Activated CD4-positive, alpha-beta T cell treated with anti-CD3 and anti-CD28 coated beads, Interleukin-2, amount 10 ng/mL, durations not matched to agents 7 days and 5 days (primary cell): ENCODE results near the gene FAXDC2. TPM values are rescaled to one million over a fixed set of nuclear protein-coding genes. Genes with fewer than 3 reads are reported as not detected.
A peak's percentile ranks its signal among the peaks of the same experiment; 100 is the strongest.

Source experiments
- CTCF ChIA-PET: fragments of 350-600 bp; sonication (Branson Sonifier 250); formaldehyde crosslinking; loops from one replicate; lab custom pipeline; 2021; ENCODE audit warnings: antibody characterized with exemption; lab: Charles Lee
- POLR2A ChIA-PET: fragments of 350-600 bp; sonication (Branson Sonifier 250); formaldehyde crosslinking; loops from one replicate; lab custom pipeline; 2021; ENCODE audit warnings: antibody characterized with exemption; lab: Charles Lee
- DNase-seq: peaks from one replicate; pipeline ENCODE4 v3.0.0-alpha.2; 2020
- H3K27ac Mint-ChIP-seq: one replicate; pipeline ENCODE4 v1.8.0; 2021; ENCODE audit warnings: mild to moderate bottlenecking, moderate library complexity, mixed read lengths
- H3K27me3 Mint-ChIP-seq: one replicate; pipeline ENCODE4 v1.8.0; 2021; ENCODE audit warnings: mixed read lengths
- H3K36me3 Mint-ChIP-seq: one replicate; pipeline ENCODE4 v1.8.0; 2021; ENCODE audit warnings: low read depth, mixed read lengths
- H3K4me1 Mint-ChIP-seq: one replicate; pipeline ENCODE4 v1.8.0; 2021; ENCODE audit warnings: mixed read lengths
- H3K4me3 Mint-ChIP-seq: one replicate; pipeline ENCODE4 v1.8.0; 2021; ENCODE audit warnings: mild to moderate bottlenecking, moderate library complexity, mixed read lengths
- H3K9me3 Mint-ChIP-seq: one replicate; pipeline ENCODE4 v1.8.0; 2021; ENCODE audit warnings: mixed read lengths
- total RNA-seq, 2 experiments: library from RNA; stranded (reverse); gene quantifications; one replicate each; pipeline ENCODE4 v1.2.3, GENCODE V29; 2021

FAXDC2 gene, protein sequence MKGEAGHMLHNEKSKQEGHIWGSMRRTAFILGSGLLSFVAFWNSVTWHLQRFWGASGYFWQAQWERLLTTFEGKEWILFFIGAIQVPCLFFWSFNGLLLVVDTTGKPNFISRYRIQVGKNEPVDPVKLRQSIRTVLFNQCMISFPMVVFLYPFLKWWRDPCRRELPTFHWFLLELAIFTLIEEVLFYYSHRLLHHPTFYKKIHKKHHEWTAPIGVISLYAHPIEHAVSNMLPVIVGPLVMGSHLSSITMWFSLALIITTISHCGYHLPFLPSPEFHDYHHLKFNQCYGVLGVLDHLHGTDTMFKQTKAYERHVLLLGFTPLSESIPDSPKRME
- not detected for total RNA-seq

- Mint-ChIP-seq H3K27ac (peak within 1 kb of the TSS; percentile 27), H3K4me1 (peaks cover 3% of the 10 kb centered on the region), H3K9me3 (no peaks in the 10 kb centered on the region), H3K4me3 (no peak within 1 kb of the TSS), H3K27me3 (no peaks in the 10 kb centered on the region), H3K36me3 (no peaks in the 10 kb centered on the region)
- CTCF ChIA-PET: interaction anchor here (1.7 kb wide), 1 partner anchor 14 kb away, joined by 6 read pairs; no protein-coding TSS in a partner anchor
- POLR2A ChIA-PET: no interaction called here
- no peak for DNase-seq
Observed at GRCh38 chr5:154850255-154851062, at the start of gene FAXDC2. FAXDC2 (minus strand) TSS chr5:154850603; CDS start chr5:154838178, 12,425 bp downstream.

- Mint-ChIP-seq H3K4me1 (no peaks in the 10 kb centered on the region), H3K4me3 (no peak overlapping the region), H3K27ac (no peak overlapping the region), H3K9me3 (no peaks in the 10 kb centered on the region), H3K36me3 (peaks cover 53% of the 10 kb centered on the region), H3K27me3 (no peaks in the 10 kb centered on the region)
- CTCF ChIA-PET: no interaction called here
- POLR2A ChIA-PET: no interaction called here
- no peak for DNase-seq
Observed at GRCh38 chr5:154900066-154900465, 49.7 kb upstream of the FAXDC2 start.

DNA sequence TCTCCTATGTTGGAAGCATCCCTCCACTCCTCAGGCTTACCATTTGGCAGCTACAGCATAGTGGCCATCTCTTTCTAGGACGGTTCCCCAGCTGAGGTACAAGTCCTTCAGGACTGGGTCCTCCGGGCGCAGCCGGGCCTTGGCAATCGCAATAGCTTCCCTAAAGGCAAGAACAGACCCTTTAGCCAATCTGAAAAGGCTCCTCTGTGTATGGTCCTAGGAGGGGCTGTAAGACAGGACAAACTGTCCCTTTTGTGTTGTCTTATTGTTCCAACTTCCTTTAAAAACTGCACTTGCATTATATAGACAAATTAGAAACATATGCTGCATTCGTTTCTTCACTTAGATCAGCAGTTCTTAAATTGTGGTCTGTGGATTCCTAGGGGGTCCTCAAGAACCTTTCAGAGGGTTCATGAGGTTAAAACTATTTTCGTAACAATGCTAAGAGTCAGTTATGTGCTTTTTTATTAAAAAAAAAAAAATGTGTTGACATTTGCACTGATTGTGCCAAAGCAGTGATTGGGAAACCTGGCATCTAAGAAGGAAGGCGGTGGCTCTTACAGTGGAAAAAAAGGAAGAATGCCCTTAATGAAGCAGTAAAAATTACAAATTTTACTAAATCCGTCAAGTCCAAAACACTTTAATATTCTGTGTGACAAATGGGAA lies 48.9 kb upstream of the FAXDC2 start:
- CTCF ChIA-PET: no interaction called here
- Mint-ChIP-seq H3K36me3 (peaks cover 50% of the 10 kb centered on the region), H3K27ac (no peak overlapping the region), H3K4me1 (no peaks in the 10 kb centered on the region), H3K27me3 (no peaks in the 10 kb centered on the region), H3K9me3 (no peaks in the 10 kb centered on the region), H3K4me3 (no peak overlapping the region)
- POLR2A ChIA-PET: no interaction called here
- no peak for DNase-seq

DNA sequence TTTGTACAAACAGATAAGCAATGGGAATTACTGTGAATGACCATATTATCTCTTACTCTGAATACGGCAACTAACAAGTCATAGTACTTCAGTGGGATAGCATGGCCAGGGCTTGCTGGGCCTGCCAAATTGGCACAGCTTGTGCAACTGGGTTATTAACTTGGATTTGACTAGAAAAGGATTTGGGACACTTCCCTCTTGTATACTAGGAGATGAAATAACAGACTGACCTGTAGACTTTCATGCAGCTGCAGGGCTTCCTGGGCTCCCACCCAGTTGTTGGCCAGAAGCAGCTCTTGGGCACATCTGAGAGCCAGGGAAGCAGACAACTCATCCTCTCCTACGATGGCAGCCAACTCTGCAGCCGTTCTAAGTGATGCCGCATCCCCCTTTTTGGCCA lies 47.8 kb upstream of the FAXDC2 start:
- POLR2A ChIA-PET: no interaction called here
- Mint-ChIP-seq H3K9me3 (no peaks in the 10 kb centered on the region), H3K27me3 (no peaks in the 10 kb centered on the region), H3K36me3 (peaks cover 51% of the 10 kb centered on the region), H3K4me3 (no peak overlapping the region), H3K27ac (no peak overlapping the region), H3K4me1 (no peaks in the 10 kb centered on the region)
- CTCF ChIA-PET: interaction anchor here (0.6 kb wide), 1 partner anchor 241 kb away, joined by 3 read pairs; no protein-coding TSS in a partner anchor
- no peak for DNase-seq

DNA sequence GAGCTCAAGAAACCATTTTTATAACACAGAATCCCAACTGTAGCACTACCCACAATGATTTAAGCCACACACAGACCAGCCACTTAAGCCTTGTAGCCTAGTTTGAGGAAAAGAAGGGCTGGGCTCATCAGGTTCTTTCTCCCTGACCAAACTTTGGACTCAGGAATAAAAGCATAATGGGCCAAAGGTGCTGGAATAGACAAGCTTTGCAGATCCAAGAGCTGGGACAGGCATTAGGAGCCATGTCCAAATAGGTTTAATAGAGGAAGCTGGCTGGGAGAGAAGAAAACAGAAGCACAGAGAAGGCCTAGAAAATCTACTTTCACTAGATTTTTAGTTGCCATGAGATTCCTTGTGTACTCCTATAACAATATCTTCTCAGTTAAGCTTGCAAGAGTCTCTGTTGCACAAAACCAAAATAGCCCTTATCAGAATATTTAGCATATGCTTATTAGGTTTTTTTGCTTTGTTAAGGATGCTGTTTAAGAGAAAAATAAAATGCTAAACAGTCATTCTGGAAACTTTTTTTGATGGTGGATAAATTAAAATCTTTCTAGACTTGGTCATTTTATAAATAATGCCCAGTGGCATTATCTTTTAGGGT lies 46.3 kb upstream of the FAXDC2 start:
- CTCF ChIA-PET: interaction anchor here (1.1 kb wide), 1 partner anchor 13 kb away, joined by 3 read pairs; no protein-coding TSS in a partner anchor
- DNase-seq: no peak
- Mint-ChIP-seq H3K4me3 (no peak overlapping the region), H3K27me3 (no peaks in the 10 kb centered on the region), H3K27ac (no peak overlapping the region), H3K4me1 (peaks cover 4% of the 10 kb centered on the region), H3K36me3 (peaks cover 47% of the 10 kb centered on the region), H3K9me3 (no peaks in the 10 kb centered on the region)
- POLR2A ChIA-PET: no interaction called here

GRCh38 chr5:154895606-154896561 lies 45.5 kb upstream of the FAXDC2 start:
- peaks cover 4% of the 10 kb centered on the region for H3K4me1 Mint-ChIP-seq
- POLR2A ChIA-PET: no interaction called here
- H3K36me3 Mint-ChIP-seq: peaks cover 48% of the 10 kb centered on the region
- no peak overlapping the region for H3K27ac Mint-ChIP-seq
- no peak for DNase-seq
- CTCF ChIA-PET: interaction anchor here (1.1 kb wide), 1 partner anchor 12 kb away, joined by 3 read pairs; no protein-coding TSS in a partner anchor
- H3K27me3 Mint-ChIP-seq: no peaks in the 10 kb centered on the region
- no peak overlapping the region for H3K4me3 Mint-ChIP-seq
- no peaks in the 10 kb centered on the region for H3K9me3 Mint-ChIP-seq

GRCh38 chr5:154893381-154893780 lies 43.0 kb upstream of the FAXDC2 start:
- H3K27ac Mint-ChIP-seq: no peak overlapping the region
- ChIA-PET POLR2A (no interaction called here), CTCF (interaction anchor here (0.6 to 2.7 kb wide), 3 partner anchors 10 to 259 kb away, joined by 4 to 8 read pairs (median 4); no protein-coding TSS in a partner anchor)
- no peaks in the 10 kb centered on the region for H3K9me3 Mint-ChIP-seq
- no peak overlapping the region for H3K4me3 Mint-ChIP-seq
- no peaks in the 10 kb centered on the region for H3K27me3 Mint-ChIP-seq
- H3K4me1 Mint-ChIP-seq: peaks cover 4% of the 10 kb centered on the region
- DNase-seq: no peak
- H3K36me3 Mint-ChIP-seq: peaks cover 50% of the 10 kb centered on the region

DNA sequence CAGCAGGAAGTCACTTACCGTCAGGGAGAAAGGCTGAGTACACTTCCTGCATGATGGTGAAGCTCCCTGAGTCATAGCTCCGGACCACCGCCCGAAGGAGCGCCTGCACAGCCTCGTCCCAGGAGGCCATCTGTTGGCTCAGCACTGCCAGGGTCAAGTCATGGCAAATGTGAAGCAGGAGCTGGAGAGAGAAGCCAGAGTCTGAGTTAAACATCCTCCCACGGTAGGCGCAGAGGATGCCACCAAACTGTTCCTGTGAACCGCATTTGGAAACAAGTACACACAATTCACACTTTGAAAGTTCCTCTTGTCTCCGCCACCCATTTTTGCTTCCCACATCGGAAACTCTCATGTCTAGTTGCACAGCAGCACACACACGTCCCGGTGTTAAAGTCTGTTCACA lies 42.0 kb upstream of the FAXDC2 start:
- Mint-ChIP-seq H3K9me3 (peaks cover 1% of the 10 kb centered on the region), H3K4me3 (no peak overlapping the region), H3K27me3 (no peaks in the 10 kb centered on the region), H3K27ac (no peak overlapping the region), H3K4me1 (peaks cover 4% of the 10 kb centered on the region), H3K36me3 (peaks cover 55% of the 10 kb centered on the region)
- DNase-seq: no peak
- ChIA-PET CTCF (interaction anchor here (2.7 kb wide), 1 partner anchor 11 kb away, joined by 8 read pairs; no protein-coding TSS in a partner anchor), POLR2A (no interaction called here)

DNA sequence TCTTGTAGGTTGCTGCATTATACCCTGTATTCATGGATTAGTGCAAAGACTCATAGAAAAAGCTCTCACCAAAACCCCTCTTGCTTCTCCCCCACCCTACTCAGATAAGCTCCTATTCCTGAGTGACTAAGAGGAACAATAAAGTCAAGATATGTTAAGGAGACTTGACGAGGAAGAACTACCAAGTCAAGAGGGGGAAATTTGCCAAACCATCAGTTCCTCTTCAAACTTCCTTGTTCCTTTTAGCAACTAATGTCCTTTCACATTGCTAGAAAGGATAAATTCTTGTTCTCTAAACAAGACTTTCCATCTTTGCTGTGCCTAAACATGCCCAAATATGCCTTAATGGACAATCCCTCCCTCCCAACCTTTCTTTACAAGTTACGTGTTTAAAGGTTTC lies 35.0 kb upstream of the FAXDC2 start:
- ChIA-PET POLR2A (no interaction called here), CTCF (interaction anchor here (1.2 kb wide), 1 partner anchor 18 kb away, joined by 3 read pairs; no protein-coding TSS in a partner anchor)
- no peak overlapping the region for H3K27ac Mint-ChIP-seq

GRCh38 chr5:154884424-154884823 lies 34.0 kb upstream of the FAXDC2 start:
- no peak for DNase-seq
- Mint-ChIP-seq H3K4me1 (no peaks in the 10 kb centered on the region), H3K27me3 (no peaks in the 10 kb centered on the region), H3K27ac (no peak overlapping the region), H3K36me3 (peaks cover 85% of the 10 kb centered on the region), H3K4me3 (no peak overlapping the region), H3K9me3 (peaks cover 35% of the 10 kb centered on the region)
- ChIA-PET CTCF (no interaction called here), POLR2A (no interaction called here)

More for the DNA sequence above, 35.0 kb upstream of the FAXDC2 start:
- Mint-ChIP-seq H3K27me3 (no peaks in the 10 kb centered on the region), H3K4me1 (no peaks in the 10 kb centered on the region), H3K36me3 (peaks cover 83% of the 10 kb centered on the region), H3K4me3 (no peak overlapping the region), H3K9me3 (peaks cover 27% of the 10 kb centered on the region)
- DNase-seq: no peak

GRCh38 chr5:154881986-154882385 lies 31.6 kb upstream of the FAXDC2 start:
- peaks cover 48% of the 10 kb centered on the region for H3K9me3 Mint-ChIP-seq
- DNase-seq: no peak
- no peaks in the 10 kb centered on the region for H3K27me3 Mint-ChIP-seq
- no peaks in the 10 kb centered on the region for H3K4me1 Mint-ChIP-seq
- no peak overlapping the region for H3K4me3 Mint-ChIP-seq
- ChIA-PET CTCF (no interaction called here), POLR2A (no interaction called here)
- H3K36me3 Mint-ChIP-seq: peaks cover 80% of the 10 kb centered on the region
- H3K27ac Mint-ChIP-seq: no peak overlapping the region
